Activated CD4-positive, alpha-beta T cell treated with anti-CD3 and anti-CD28 coated beads for 4 hours (primary cell): ENCODE results near the gene MESD.

ENCODE experiments used
- DNase-seq, 2 donors: peaks; one replicate each; pipeline ENCODE4 v3.0.0-alpha.2; 2020

MESD gene

GRCh38 chr15:80932513-80932815 is 57.2 kb downstream of the MESD start:
- DNase-seq = no peak

GRCh38 chr15:80931721-80932512 is 57.7 kb downstream of the MESD start:
- DNase-seq = no peak

GRCh38 chr15:80931191-80931590 is 58.4 kb downstream of the MESD start:
- no peak for DNase-seq

- DNase-seq = no peak
Observed at GRCh38 chr15:80929689-80930088, 59.9 kb downstream of the MESD start.

GRCh38 chr15:80929225-80929624 is 60.4 kb downstream of the MESD start:
- DNase-seq = no peak

- no peak for DNase-seq
Observed at GRCh38 chr15:80926126-80926525, 63.5 kb downstream of the MESD start.

GRCh38 chr15:80925597-80926059 is 64.0 kb downstream of the MESD start:
- DNase-seq = no peak

- DNase-seq = no peak
Observed at GRCh38 chr15:80924278-80924677, 65.3 kb downstream of the MESD start.

- DNase-seq = no peak
Observed at GRCh38 chr15:80923668-80924067, 66.0 kb downstream of the MESD start.

- no peak for DNase-seq
Observed at GRCh38 chr15:80921736-80922410, 67.7 kb downstream of the MESD start.

GRCh38 chr15:80920271-80920699 is 69.3 kb downstream of the MESD start:
- DNase-seq = no peak

GRCh38 chr15:80918196-80918783 is 71.3 kb downstream of the MESD start:
- no peak for DNase-seq

- no peak for DNase-seq
Observed at GRCh38 chr15:80916056-80916455, 73.6 kb downstream of the MESD start.

- no peak for DNase-seq
Observed at GRCh38 chr15:80915472-80915871, 74.1 kb downstream of the MESD start.

- DNase-seq = no peak
Observed at GRCh38 chr15:80913541-80913940, 76.1 kb downstream of the MESD start.

GRCh38 chr15:80912673-80913072 is 76.9 kb downstream of the MESD start:
- no peak for DNase-seq

GRCh38 chr15:80911821-80912220 is 77.8 kb downstream of the MESD start:
- DNase-seq = no peak

GRCh38 chr15:80906159-80906766 is 83.4 kb downstream of the MESD start:
- DNase-seq = no peak

- no peak for DNase-seq
Observed at GRCh38 chr15:80904998-80905397, 84.6 kb downstream of the MESD start.

- DNase-seq = no peak
Observed at GRCh38 chr15:80902298-80902801, 87.3 kb downstream of the MESD start.

GRCh38 chr15:80898040-80898439 is 91.6 kb downstream of the MESD start:
- no peak for DNase-seq
